DOHH2 (cell line): ENCODE results near the gene ILKAP.

Experiments used
- EZH2phosphoT487 ChIP-seq: fragments of 200-600 bp; sonication (generic); IDR thresholded peaks from 2 replicates; pipeline ENCODE4 v1.6.1; 2017; ENCODE audit warnings: borderline replicate concordance, mild to moderate bottlenecking, antibody characterized with exemption, low read length, moderate library complexity, mixed read lengths
- TF ChIP-seq, protein P1 (sequence below): fragments of 200-600 bp; sonication (generic); IDR thresholded peaks from one replicate; pipeline ENCODE4 v1.5.1; 2014; ENCODE audit warnings: antibody characterized with exemption, mild to moderate bottlenecking, low read depth, low read length; ENCODE audit not compliant: poor library complexity, severe bottlenecking

DNA sequence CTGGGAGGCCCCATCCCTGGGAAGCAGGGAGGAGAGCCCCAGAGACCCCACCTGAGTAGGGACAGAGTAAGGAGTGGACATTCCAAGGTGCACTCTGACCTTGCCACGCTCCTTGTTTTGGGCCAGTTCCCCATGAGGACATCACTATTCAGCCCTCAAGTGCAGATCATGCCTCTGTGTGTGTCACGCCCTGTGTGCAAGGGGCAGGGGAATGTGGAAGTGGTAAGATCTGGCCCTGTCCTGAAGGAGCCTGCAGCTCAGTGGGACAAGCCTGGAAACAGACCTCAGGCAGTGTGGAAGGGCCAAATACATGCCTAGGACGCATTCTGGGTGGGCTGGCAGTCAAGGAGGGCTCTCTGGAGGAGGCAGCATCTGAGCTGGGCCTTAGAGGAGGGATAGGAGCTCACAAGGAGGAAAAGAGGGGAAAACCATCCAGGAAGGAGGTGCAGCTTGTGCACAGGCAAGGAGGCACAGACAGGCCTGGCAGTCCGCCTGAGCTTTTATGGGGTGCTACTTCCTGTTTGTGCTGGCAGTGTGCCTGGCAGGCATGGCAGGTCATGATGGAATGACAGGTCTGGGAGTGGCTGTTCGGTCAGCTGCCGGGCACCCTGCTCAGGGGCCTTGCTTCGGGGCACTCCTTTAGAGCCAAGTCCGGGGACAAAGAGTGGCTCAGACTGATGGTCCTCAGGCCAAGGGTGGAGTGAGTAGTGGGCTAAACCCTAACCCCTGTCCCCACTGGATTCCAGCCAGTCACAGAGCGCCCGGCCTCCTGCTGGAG lies 61.8 kb downstream of the ILKAP start:
- TF ChIP-seq, protein P1, sequence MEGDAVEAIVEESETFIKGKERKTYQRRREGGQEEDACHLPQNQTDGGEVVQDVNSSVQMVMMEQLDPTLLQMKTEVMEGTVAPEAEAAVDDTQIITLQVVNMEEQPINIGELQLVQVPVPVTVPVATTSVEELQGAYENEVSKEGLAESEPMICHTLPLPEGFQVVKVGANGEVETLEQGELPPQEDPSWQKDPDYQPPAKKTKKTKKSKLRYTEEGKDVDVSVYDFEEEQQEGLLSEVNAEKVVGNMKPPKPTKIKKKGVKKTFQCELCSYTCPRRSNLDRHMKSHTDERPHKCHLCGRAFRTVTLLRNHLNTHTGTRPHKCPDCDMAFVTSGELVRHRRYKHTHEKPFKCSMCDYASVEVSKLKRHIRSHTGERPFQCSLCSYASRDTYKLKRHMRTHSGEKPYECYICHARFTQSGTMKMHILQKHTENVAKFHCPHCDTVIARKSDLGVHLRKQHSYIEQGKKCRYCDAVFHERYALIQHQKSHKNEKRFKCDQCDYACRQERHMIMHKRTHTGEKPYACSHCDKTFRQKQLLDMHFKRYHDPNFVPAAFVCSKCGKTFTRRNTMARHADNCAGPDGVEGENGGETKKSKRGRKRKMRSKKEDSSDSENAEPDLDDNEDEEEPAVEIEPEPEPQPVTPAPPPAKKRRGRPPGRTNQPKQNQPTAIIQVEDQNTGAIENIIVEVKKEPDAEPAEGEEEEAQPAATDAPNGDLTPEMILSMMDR = no peak
- TF ChIP-seq EZH2phosphoT487 = no peak
